Loucy (cell line): ENCODE data around the gene TRPM2.

Experiments
- H2AFZ ChIP-seq: fragments of 200-600 bp; sonication (generic); 2 replicates; pipeline ENCODE4 v1.6.0; 2016; ENCODE audit warnings: antibody characterized with exemption, mild to moderate bottlenecking, low read length, moderate library complexity
- H3F3A ChIP-seq: fragments of 200-600 bp; 2 replicates; pipeline ENCODE4 v1.6.0; 2016; ENCODE audit warnings: antibody characterized with exemption, low read depth, mild to moderate bottlenecking
- H3K27me3 ChIP-seq: fragments of 200-600 bp; sonication (generic); 2 replicates; pipeline ENCODE4 v1.6.1; 2014; ENCODE audit warnings: low read length, mild to moderate bottlenecking; ENCODE audit not compliant: insufficient read depth, poor library complexity, severe bottlenecking
- H3K36me3 ChIP-seq: fragments of 200-600 bp; sonication (generic); 2 replicates; pipeline ENCODE4 v1.6.1; 2016; ENCODE audit warnings: low read length; ENCODE audit not compliant: insufficient read depth
- H3K4me1 ChIP-seq: fragments of 200-600 bp; sonication (generic); 2 replicates; pipeline ENCODE4 v1.5.1; 2014; ENCODE audit warnings: low read length, mild to moderate bottlenecking; ENCODE audit not compliant: insufficient read depth, poor library complexity, severe bottlenecking
- H3K4me2 ChIP-seq: fragments of 200-600 bp; sonication (generic); 2 replicates; pipeline ENCODE4 v1.6.0; 2014; ENCODE audit warnings: antibody characterized with exemption, low read length, low read depth, mild to moderate bottlenecking; ENCODE audit not compliant: poor library complexity, severe bottlenecking
- H3K4me3 ChIP-seq: fragments of 200-600 bp; sonication (generic); 2 replicates; pipeline ENCODE4 v1.5.1; 2014; ENCODE audit warnings: low read length, mild to moderate bottlenecking, mixed read lengths; ENCODE audit not compliant: poor library complexity, severe bottlenecking
- H3K79me2 ChIP-seq: fragments of 200-600 bp; sonication (generic); 2 replicates; pipeline ENCODE4 v1.6.1; 2014; ENCODE audit warnings: low read length; ENCODE audit not compliant: insufficient read depth
- H3K9ac ChIP-seq: fragments of 200-600 bp; sonication (generic); 2 replicates; pipeline ENCODE4 v1.6.0; 2014; ENCODE audit warnings: mild to moderate bottlenecking, low read depth, low read length, moderate library complexity; ENCODE audit not compliant: poor library complexity, severe bottlenecking
- H3K9me2 ChIP-seq: fragments of 200-600 bp; sonication (generic); replicated peaks from 2 replicates; pipeline ENCODE4 v1.6.1; 2016; ENCODE audit warnings: low read depth, low read length, mixed read lengths
- H3K9me3 ChIP-seq: fragments of 200-600 bp; sonication (generic); 2 replicates; pipeline ENCODE4 v1.6.1; 2014; ENCODE audit warnings: mild to moderate bottlenecking, antibody characterized with exemption, low read length, low read depth; ENCODE audit not compliant: insufficient read depth
- H4K20me1 ChIP-seq: fragments of 200-600 bp; sonication (generic); 2 replicates; pipeline ENCODE4 v1.6.0; 2014; ENCODE audit warnings: antibody characterized with exemption, low read length, mild to moderate bottlenecking; ENCODE audit not compliant: insufficient read depth, poor library complexity, severe bottlenecking
- EZH2phosphoT487 ChIP-seq: fragments of 200-600 bp; IDR thresholded peaks from 2 replicates; pipeline ENCODE4 v1.6.1; 2018; ENCODE audit warnings: antibody characterized with exemption, mild to moderate bottlenecking, moderate library complexity, borderline replicate concordance
- TF ChIP-seq, protein P1 (sequence below): fragments of 200-600 bp; sonication (generic); conservative IDR thresholded peaks from 2 replicates; pipeline ENCODE4 v1.5.1; 2014; ENCODE audit warnings: mild to moderate bottlenecking, antibody characterized with exemption, low read length

The TRPM2 gene

DNA sequence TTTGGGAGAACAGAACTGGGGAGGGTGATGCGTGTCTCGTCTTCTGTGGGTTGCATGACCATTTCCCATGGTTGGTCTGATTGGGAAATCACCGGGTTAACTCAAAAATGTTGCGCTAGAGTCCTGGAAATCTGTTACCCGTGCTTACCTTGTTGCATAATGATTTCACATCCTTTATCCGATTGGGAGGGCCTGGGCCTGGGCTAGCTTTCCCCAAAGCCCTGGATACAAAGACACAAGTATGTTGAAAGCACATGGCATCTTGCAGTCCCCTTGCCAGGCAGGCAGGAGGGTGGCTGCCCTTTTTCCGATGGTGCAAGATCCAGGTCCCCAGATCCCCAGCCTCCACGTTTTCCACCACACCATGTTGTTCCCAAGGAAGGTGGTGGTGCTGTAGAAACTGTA lies 582 bp downstream of the TRPM2 start:
- no peaks in the 10 kb centered on the region for H3K9me2 ChIP-seq
- no peaks in the 10 kb centered on the region for H3K36me3 ChIP-seq
- H3K9ac ChIP-seq: no peak overlapping the region
- H2AFZ ChIP-seq: no peak overlapping the region
- no peak overlapping the region for H3K4me2 ChIP-seq
- no peaks in the 10 kb centered on the region for H4K20me1 ChIP-seq
- H3F3A ChIP-seq: no peaks in the 10 kb centered on the region
- H3K4me1 ChIP-seq: no peaks in the 10 kb centered on the region
- H3K27me3 ChIP-seq: no peaks in the 10 kb centered on the region
- H3K79me2 ChIP-seq: no peaks in the 10 kb centered on the region
- no peaks in the 10 kb centered on the region for H3K9me3 ChIP-seq
- TF ChIP-seq, protein P1, sequence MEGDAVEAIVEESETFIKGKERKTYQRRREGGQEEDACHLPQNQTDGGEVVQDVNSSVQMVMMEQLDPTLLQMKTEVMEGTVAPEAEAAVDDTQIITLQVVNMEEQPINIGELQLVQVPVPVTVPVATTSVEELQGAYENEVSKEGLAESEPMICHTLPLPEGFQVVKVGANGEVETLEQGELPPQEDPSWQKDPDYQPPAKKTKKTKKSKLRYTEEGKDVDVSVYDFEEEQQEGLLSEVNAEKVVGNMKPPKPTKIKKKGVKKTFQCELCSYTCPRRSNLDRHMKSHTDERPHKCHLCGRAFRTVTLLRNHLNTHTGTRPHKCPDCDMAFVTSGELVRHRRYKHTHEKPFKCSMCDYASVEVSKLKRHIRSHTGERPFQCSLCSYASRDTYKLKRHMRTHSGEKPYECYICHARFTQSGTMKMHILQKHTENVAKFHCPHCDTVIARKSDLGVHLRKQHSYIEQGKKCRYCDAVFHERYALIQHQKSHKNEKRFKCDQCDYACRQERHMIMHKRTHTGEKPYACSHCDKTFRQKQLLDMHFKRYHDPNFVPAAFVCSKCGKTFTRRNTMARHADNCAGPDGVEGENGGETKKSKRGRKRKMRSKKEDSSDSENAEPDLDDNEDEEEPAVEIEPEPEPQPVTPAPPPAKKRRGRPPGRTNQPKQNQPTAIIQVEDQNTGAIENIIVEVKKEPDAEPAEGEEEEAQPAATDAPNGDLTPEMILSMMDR: no peak
- TF ChIP-seq EZH2phosphoT487: no peak
- H3K4me3 ChIP-seq: no peak overlapping the region

DNA sequence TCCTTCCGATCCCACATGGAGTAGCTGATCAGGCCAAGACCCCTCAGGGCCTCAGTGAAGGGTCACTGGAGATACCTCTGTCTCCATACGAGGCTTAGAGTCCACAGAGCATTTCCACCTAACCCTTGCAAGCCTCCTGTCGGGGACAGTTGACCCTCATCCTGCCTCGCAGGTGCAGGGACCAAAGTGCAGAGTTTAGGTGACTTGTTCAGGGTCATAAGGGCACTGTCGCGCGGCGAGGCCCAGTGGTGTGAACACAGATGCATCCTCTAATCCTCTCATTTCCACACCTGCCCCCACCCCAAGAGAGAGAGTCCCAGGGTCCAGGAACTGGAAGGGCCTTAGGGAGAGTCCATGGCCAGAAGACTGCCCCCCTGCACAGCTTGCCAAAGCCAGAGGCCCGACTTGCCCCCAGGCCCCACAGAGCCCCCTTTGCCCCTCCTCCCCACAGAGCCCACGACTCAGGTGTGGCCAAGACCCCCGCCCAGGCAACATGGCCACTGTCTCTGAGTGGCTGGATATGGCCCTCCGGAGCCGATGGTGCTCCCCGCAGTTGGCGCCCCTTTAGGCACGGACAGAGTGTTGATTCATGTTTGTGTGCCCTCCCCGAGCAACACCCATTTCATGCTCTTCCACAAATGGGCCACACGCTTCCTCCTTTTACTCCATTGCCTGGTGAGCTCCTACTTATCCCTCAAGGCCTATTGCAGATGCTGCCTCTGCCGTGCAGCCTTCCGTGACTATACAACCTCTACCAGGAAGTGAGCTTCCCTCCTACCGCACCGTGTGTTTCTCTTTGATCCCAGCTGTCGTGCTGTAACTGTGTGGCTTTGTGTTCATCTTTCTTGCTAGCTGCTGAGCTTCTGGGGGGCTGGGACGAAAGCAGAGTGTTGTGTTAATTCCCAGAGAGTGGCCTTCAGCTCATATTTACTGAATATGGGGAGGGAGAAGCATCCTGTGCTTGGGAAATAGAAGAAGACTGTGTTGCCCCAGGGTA lies 1.7 kb downstream of the TRPM2 start:
- H3K36me3 ChIP-seq: no peaks in the 10 kb centered on the region
- H3K79me2 ChIP-seq: no peaks in the 10 kb centered on the region
- H3K9me3 ChIP-seq: no peaks in the 10 kb centered on the region
- H3F3A ChIP-seq: no peaks in the 10 kb centered on the region
- no peaks in the 10 kb centered on the region for H3K9me2 ChIP-seq
- H3K9ac ChIP-seq: no peak overlapping the region
- no peak overlapping the region for H3K4me3 ChIP-seq
- H3K27me3 ChIP-seq: no peaks in the 10 kb centered on the region
- 0 out of 2 replicates have a peak overlapping the region, but pooled peaks have one; percentile 41 for H2AFZ ChIP-seq
- H3K4me2 ChIP-seq: no peak overlapping the region
- no peaks in the 10 kb centered on the region for H4K20me1 ChIP-seq
- no peak for TF ChIP-seq EZH2phosphoT487
- TF ChIP-seq, protein P1: no peak
- no peaks in the 10 kb centered on the region for H3K4me1 ChIP-seq

DNA sequence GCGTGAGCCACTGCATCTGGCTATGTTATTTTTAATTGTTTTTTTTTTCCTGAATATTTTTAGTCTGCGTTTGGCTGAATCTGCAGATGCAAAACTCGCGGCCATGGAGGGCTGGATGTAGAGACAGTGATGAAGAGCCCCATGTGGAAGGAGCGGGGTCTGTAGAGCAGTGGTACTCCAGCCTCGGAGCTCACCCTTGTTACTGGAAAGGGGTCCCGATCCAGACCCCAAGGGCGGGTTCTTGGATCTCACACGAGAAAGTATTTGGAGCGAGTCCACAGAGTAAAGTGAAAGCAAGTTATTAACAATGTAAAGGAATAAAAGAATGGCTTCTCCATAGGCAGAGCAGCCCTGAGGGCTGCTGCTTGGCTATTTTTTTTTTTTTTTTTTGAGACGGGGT lies 2.7 kb downstream of the TRPM2 start:
- no peaks in the 10 kb centered on the region for H3K27me3 ChIP-seq

More for the DNA sequence above, 2.7 kb downstream of the TRPM2 start:
- H2AFZ ChIP-seq: no peak overlapping the region
- H3K9me3 ChIP-seq: no peaks in the 10 kb centered on the region
- no peaks in the 10 kb centered on the region for H3F3A ChIP-seq
- no peak overlapping the region for H3K4me2 ChIP-seq
- TF ChIP-seq EZH2phosphoT487: no peak
- TF ChIP-seq, protein P1: no peak
- no peaks in the 10 kb centered on the region for H3K4me1 ChIP-seq
- no peaks in the 10 kb centered on the region for H3K79me2 ChIP-seq
- H4K20me1 ChIP-seq: no peaks in the 10 kb centered on the region
- no peak overlapping the region for H3K4me3 ChIP-seq
- no peak overlapping the region for H3K9ac ChIP-seq
- no peaks in the 10 kb centered on the region for H3K9me2 ChIP-seq
- H3K36me3 ChIP-seq: no peaks in the 10 kb centered on the region
